Measurements from ENCODE around the gene MED26.

DNA sequence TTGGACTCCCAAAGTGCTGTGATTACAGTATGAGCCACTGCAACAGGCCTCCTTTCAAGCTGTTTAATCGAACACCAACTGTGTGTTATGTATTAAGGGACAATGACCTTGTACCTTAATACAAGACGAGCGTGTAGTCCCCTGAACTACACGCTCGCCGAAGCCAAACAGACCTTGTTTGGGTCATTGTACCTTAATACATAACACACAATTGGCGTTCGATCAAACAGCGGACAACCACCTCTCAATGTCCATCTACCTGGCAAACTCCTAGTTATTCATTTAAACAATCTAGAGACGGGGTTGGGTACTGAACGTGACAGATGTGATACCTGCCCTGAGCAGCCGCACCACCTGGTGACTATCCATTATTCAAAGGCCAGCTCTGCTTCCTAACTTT lies 87.1 kb downstream of the MED26 start:
- TF ChIP-seq, protein P1, sequence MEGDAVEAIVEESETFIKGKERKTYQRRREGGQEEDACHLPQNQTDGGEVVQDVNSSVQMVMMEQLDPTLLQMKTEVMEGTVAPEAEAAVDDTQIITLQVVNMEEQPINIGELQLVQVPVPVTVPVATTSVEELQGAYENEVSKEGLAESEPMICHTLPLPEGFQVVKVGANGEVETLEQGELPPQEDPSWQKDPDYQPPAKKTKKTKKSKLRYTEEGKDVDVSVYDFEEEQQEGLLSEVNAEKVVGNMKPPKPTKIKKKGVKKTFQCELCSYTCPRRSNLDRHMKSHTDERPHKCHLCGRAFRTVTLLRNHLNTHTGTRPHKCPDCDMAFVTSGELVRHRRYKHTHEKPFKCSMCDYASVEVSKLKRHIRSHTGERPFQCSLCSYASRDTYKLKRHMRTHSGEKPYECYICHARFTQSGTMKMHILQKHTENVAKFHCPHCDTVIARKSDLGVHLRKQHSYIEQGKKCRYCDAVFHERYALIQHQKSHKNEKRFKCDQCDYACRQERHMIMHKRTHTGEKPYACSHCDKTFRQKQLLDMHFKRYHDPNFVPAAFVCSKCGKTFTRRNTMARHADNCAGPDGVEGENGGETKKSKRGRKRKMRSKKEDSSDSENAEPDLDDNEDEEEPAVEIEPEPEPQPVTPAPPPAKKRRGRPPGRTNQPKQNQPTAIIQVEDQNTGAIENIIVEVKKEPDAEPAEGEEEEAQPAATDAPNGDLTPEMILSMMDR (IDR thresholded peaks at IDR 0.05; ENCODE audit: poor library complexity) = no peak
- no peak for TF ChIP-seq EZH2 (IDR thresholded peaks at IDR 0.05; ENCODE audit: borderline replicate concordance)
- no peak for TF ChIP-seq EZH2phosphoT487 (IDR thresholded peaks at IDR 0.05; ENCODE audit: low read depth, severe bottlenecking, unreplicated experiment)

Measured in hepatocyte (in vitro differentiated cells).